HG02642 (cell line): ENCODE results near the gene GHRHR.

Source experiments
- ATAC-seq: cut with Tn5 transposase; IDR thresholded peaks from one replicate; pipeline ENCODE4 v1.9.1; 2021; ENCODE audit warnings: mild to moderate bottlenecking; ENCODE audit not compliant: unreplicated experiment, poor library complexity

The GHRHR gene

DNA sequence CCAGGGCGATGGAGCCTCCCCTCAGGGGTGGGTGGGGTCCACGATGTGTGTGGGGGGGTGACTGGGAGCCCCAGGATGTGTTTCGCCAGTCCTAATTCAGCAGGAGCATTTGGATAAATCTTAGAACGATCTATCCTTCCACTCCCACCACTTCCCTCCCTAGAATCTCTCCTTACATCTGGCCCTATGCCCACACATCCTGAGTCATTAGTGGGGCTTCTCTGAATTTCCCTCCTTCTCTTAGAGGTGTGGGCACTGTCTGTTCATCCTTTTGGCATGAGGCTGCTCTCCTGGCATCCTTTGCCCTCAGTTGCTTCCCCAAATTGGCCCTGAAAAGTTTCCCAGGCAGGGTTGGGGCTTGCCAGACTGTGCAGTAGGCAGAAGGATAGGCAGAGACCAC, 1.6 kb downstream of the GHRHR start:
- ATAC-seq, result no peak

DNA sequence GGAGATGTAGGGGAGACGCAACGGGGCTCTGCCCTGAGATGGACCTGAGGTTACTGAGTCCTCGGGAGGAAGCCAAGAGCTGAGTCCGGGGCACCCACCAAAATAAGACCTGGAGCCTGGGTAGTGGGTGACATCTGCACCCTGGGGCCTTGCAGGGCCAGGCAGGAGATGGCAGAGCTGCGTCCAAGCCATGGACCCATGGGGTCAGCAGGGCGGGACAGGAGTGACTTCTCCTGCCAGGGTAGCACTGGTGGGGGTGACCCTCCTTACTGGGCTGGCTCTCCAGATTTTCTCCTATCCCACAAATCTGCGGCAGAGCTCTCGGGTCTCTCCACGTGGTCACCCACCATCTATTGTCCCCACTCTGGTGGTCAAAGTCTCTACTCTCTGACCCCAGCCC, 2.1 kb downstream of the GHRHR start:
- no peak for ATAC-seq

DNA sequence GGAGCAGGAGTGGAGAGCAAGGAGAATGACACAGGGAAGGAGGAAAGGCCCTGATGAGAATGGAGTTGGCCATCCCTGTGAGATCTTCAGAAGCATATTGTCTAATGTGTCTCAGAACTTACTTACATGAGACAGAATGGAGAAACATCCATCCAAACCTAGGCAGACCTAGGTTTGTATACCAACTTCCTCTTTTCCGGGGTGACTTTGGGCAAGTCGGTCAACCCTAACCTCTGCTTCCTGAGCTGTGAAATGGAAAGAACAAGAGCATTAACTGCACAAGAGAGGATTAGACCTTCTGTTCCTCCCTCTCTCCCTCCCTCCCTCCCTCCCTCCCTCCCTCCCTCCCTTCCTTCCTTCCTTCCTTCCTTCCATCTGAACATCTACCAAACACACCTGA, 4.5 kb downstream of the GHRHR start:
- ATAC-seq, result no peak

GRCh38 chr7:30968747-30969603, 5.2 kb downstream of the GHRHR start:
- ATAC-seq, result no peak

GRCh38 chr7:30969604-30969970, 5.8 kb downstream of the GHRHR start:
- no peak for ATAC-seq

- no peak for ATAC-seq
Measured at GRCh38 chr7:30970074-30970473, 6.3 kb downstream of the GHRHR start.

DNA sequence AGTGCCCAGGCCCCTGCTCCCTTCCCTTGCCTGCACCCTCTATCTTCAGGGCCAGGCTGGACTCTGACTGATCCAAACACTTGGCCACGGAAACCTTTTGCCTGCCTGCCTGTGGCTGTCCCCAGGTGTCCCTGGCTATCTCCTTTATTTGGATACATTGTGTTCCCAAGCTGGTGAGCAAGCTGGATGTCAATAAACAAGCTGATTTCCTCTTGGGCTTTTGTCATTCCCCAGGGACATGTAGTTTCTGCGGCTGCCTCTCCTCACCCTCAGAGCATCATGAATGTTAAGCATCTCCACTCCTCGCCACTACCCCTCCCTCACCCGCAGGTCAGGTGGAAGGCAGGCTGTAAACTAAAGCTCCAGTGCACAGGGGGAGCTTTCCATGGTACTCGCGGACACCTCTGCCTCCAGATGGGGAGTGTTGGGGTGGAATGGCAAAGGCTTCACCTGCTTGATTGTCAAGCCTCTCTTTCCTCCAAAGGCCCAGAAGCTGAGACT, 6.9 kb downstream of the GHRHR start:
- no peak for ATAC-seq

DNA sequence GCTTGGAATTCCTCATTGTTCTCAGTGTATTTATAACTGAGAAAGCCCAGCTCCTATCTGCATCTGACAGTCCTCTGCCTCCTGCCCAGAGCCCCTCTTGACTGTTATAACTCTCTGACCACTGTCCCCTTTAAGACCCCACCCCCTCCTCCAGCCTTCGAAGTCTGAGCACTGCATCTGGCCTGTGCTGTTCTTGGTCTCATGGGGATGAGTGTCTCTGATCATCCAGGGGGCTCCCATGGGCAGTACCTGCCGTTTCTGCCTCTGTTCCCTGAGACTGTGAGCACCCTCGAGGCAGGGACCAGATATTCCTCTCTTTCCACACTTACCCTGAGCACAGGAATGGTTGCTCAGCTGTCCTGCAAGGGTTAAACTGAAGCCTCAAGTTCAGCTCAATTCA, 7.7 kb downstream of the GHRHR start:
- no peak for ATAC-seq

DNA sequence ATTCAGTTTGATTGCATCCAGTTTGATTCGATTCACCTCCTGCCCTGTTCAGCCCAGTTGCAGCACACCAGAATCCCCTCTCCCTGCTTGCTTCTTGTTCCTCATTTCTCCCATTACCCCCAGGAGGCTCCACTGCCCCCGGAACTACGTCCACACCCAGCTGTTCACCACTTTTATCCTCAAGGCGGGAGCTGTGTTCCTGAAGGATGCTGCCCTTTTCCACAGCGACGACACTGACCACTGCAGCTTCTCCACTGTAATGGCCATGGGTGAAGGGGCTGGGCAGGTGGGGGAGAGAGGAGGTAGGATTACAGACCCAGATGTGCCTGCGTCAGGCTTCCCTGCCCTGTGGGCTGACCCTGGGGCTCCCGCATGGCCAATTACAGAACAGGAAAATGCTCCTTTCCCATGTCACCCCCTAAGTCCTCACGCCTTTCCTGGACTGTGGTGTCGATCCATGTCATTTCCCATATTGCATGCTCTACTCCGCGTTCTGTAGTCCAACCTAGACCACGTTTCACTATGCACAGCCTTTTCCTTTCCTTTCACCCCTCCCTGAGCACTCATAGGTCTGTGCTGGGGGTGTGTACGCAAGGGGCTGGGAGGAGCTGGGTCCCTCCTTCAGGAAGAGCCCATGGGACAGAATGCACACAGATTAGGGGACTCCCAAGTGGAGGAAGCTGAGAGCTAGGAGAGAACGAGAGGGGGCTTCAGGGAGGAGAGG, 8.2 kb downstream of the GHRHR start:
- no peak for ATAC-seq

- ATAC-seq, result no peak
Measured at GRCh38 chr7:30973292-30973691, 9.5 kb downstream of the GHRHR start.

DNA sequence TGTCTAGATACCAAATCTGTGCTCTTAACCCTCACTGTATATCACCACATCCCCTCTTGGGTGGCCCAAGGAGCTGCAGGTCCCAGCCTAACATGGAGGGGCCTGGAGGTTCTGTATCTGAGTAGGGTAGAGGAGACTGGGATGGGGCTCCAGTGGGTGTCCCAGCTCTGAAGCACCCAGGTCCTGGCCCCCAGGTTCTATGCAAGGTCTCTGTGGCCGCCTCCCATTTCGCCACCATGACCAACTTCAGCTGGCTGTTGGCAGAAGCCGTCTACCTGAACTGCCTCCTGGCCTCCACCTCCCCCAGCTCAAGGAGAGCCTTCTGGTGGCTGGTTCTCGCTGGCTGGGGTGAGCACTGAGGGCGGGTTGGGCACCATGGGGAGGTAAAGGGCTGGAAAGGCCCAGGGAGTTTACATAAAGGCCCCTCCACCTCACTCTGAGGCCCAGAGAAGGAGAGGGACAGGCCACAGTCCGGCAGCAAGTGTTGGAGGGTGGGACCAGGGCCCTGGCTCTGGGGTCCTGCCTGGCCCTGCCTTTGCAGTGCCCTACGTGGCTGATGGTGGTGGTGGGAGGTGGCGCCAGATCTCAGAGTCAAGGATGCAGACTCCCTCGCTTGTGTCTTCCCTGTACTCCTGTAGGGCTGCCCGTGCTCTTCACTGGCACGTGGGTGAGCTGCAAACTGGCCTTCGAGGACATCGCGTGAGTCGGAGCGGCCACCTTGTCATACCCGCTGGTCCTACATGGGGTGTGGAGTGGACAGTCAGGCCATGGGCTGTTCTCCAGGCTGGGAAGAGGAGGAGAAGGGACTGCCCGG, 10.2 kb downstream of the GHRHR start:
- no peak for ATAC-seq

DNA sequence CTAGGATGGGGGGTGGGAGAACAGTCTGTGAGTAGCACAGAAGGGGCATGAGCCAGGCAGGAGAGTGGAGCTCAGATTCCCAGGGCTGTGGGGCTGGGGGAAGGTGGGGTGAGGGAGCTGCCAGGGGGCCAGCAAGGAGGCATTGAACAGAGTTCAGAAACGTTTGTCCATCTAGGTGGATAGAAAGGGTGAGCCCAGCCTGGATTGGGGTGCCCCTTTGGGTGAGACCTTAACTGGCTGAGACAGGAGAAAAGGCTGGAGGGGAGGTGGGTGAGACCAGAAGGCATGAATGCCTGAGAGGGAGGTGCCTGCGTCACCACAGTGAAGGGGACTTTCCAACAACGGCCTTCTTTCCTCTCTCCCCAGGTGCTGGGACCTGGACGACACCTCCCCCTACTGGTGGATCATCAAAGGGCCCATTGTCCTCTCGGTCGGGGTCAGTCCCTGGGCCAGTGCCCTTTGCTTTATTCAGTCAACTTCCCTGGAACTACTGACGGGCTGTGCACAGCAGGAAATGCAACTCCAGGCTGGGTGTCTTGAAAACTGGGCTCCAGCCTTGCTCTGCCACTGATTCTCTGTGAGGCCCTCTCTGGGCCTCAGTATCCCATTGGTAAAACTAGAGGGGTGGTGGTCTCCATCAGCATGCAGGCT, 11.0 kb downstream of the GHRHR start:
- peak; percentile 96 for ATAC-seq

- ATAC-seq, result peak; percentile 6
Measured at GRCh38 chr7:30975256-30975899, 11.6 kb downstream of the GHRHR start.

GRCh38 chr7:30976381-30976780, 12.6 kb downstream of the GHRHR start:
- ATAC-seq, result no peak

- ATAC-seq, result no peak
Measured at GRCh38 chr7:30977222-30977621, 13.5 kb downstream of the GHRHR start.

DNA sequence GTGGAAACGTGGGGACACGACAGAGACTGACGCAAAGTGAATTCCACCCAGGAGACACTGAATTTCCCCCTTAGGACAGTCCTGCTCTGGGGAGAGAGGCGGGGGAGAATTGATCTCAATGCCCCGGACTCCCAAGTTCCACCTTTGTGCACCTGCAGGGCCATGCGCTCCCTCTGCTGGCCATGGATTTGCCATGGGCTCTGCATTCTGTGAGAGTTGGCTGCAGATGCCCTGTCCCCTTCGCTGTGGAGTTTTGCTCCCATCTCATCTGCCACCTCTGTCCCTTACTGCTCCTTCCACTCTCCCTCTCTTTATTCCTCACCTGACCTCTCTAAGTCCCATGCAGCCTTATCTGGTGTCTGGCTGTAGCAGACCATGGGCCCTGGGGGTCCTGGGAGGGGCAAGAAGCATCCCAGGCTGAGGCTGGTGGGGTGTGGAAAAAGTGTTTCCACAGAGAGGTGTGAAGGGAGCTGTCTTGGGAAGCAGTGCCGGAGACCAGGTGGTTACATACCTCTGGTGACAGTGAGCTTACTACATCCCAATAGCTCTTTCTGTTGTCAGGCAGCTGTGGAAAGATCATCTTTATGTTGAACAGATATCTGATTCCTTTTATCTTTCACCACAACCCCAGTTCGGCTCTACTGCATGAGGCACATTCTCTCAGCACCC, 14.3 kb downstream of the GHRHR start:
- no peak for ATAC-seq

GRCh38 chr7:30979027-30979426, 15.3 kb downstream of the GHRHR start:
- ATAC-seq, result no peak

- ATAC-seq, result no peak
Measured at GRCh38 chr7:30980194-30980593, 16.4 kb downstream of the GHRHR start.

GRCh38 chr7:30980751-30981150, 17.0 kb downstream of the GHRHR start:
- no peak for ATAC-seq
